HL-60 (cell line): ENCODE measurements around the gene FYB2.

Experiments
- CTCF ChIP-seq: IDR thresholded peaks from one replicate; pipeline ENCODE4 v1.5.1; 2011; ENCODE audit warnings: low read length, control low read depth, inconsistent platforms; ENCODE audit not compliant: insufficient read depth
- GABPA ChIP-seq: IDR thresholded peaks from 2 replicates; pipeline ENCODE4 v1.6.1; 2012; ENCODE audit warnings: low read depth
- POLR2AphosphoS5 ChIP-seq: IDR thresholded peaks from 2 replicates; pipeline ENCODE4 v1.6.1; 2012; ENCODE audit warnings: low read depth
- REST ChIP-seq: IDR thresholded peaks from 2 replicates; pipeline ENCODE4 v1.6.1; 2012; ENCODE audit warnings: low read depth; ENCODE audit not compliant: insufficient replicate concordance

- TF ChIP-seq CTCF (no peak), POLR2AphosphoS5 (no peak), REST (no peak), GABPA (no peak)
Observed at GRCh38 chr1:56774067-56774609, 45.1 kb downstream of the FYB2 start.
